Osteoblast (primary cell): Measurements from ENCODE around the gene MAPK9. TPM values are rescaled to one million over a fixed set of nuclear protein-coding genes. Genes with fewer than 3 reads are reported as not detected.

Experiments
- DNase-seq: peaks from one replicate; pipeline ENCODE4 v3.0.0; 2011; ENCODE audit warnings: low spot score, mixed read lengths; ENCODE audit not compliant: insufficient read length; ENCODE audit errors: missing footprints
- H2AFZ ChIP-seq: 2 replicates; pipeline ENCODE4 v1.6.0; 2011; ENCODE audit warnings: mild to moderate bottlenecking, low read length
- H3K27ac ChIP-seq: 2 replicates; pipeline ENCODE4 v1.5.1; 2011; ENCODE audit warnings: mild to moderate bottlenecking, low read depth, low read length, moderate library complexity
- H3K27me3 ChIP-seq: 2 replicates; pipeline ENCODE4 v1.6.0; 2012; ENCODE audit warnings: mild to moderate bottlenecking, control low read depth, inconsistent platforms, low read length, moderate library complexity; ENCODE audit not compliant: insufficient read depth
- H3K36me3 ChIP-seq: 2 replicates; pipeline ENCODE4 v1.5.1; 2011; ENCODE audit warnings: mild to moderate bottlenecking, low read length, control low read depth, moderate library complexity; ENCODE audit not compliant: insufficient read depth
- H3K4me1 ChIP-seq: 2 replicates; pipeline ENCODE4 v1.5.1; 2011; ENCODE audit warnings: mild to moderate bottlenecking, low read length, control low read depth, moderate library complexity; ENCODE audit not compliant: insufficient read depth
- H3K4me2 ChIP-seq: 2 replicates; pipeline ENCODE4 v1.6.0; 2011; ENCODE audit warnings: mild to moderate bottlenecking, low read length; ENCODE audit not compliant: insufficient read depth
- H3K4me3 ChIP-seq: fragments of 200-600 bp; sonication (generic); 3 replicates; pipeline ENCODE4 v1.5.1; 2012; ENCODE audit warnings: mild to moderate bottlenecking, low read length, inconsistent platforms; ENCODE audit not compliant: insufficient read depth
- H3K79me2 ChIP-seq: 2 replicates; pipeline ENCODE4 v1.6.0; 2012; ENCODE audit warnings: mild to moderate bottlenecking, low read length, control low read depth, inconsistent platforms; ENCODE audit not compliant: insufficient read depth
- H3K9me3 ChIP-seq: 2 replicates; pipeline ENCODE4 v1.5.1; 2011; ENCODE audit warnings: low read depth, low read length, control low read depth
- H4K20me1 ChIP-seq: 2 replicates; pipeline ENCODE4 v1.6.0; 2012; ENCODE audit warnings: mild to moderate bottlenecking, low read length, control low read depth; ENCODE audit not compliant: insufficient read depth
- total RNA-seq: library from RNA; depleted of rRNA; stranded (reverse); fragments of >200 nt; gene quantifications from 2 replicates; pipeline ENCODE4 v1.2.3, GENCODE V29; 2012
- TF ChIP-seq, protein P1 (sequence below): IDR thresholded peaks from 2 replicates; pipeline ENCODE4 v1.5.1; 2011; ENCODE audit warnings: mild to moderate bottlenecking, low read depth, low read length, moderate library complexity; ENCODE audit errors: extremely low read depth

The MAPK9 gene
- total RNA-seq, 1 donor: 31.8 TPM

GRCh38 chr5:180287868-180288267 lies 4.0 kb downstream of the MAPK9 start:
- DNase-seq: no peak
- no peaks in the 10 kb centered on the region for H3K36me3 ChIP-seq
- no peak overlapping the region for H3K4me3 ChIP-seq
- peaks cover 71% of the 10 kb centered on the region for H3K79me2 ChIP-seq
- peaks cover 13% of the 10 kb centered on the region for H3K4me1 ChIP-seq
- H3K4me2 ChIP-seq: no peak overlapping the region
- H3K9me3 ChIP-seq: no peaks in the 10 kb centered on the region
- H3K27me3 ChIP-seq: no peaks in the 10 kb centered on the region
- no peak overlapping the region for H3K27ac ChIP-seq
- TF ChIP-seq, protein P1, sequence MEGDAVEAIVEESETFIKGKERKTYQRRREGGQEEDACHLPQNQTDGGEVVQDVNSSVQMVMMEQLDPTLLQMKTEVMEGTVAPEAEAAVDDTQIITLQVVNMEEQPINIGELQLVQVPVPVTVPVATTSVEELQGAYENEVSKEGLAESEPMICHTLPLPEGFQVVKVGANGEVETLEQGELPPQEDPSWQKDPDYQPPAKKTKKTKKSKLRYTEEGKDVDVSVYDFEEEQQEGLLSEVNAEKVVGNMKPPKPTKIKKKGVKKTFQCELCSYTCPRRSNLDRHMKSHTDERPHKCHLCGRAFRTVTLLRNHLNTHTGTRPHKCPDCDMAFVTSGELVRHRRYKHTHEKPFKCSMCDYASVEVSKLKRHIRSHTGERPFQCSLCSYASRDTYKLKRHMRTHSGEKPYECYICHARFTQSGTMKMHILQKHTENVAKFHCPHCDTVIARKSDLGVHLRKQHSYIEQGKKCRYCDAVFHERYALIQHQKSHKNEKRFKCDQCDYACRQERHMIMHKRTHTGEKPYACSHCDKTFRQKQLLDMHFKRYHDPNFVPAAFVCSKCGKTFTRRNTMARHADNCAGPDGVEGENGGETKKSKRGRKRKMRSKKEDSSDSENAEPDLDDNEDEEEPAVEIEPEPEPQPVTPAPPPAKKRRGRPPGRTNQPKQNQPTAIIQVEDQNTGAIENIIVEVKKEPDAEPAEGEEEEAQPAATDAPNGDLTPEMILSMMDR: no peak
- peaks cover 27% of the 10 kb centered on the region for H4K20me1 ChIP-seq
- H2AFZ ChIP-seq: no peak overlapping the region

GRCh38 chr5:180287404-180287803 lies 4.5 kb downstream of the MAPK9 start:
- Histone ChIP-seq H3K27ac (no peak overlapping the region), H4K20me1 (peaks cover 32% of the 10 kb centered on the region), H3K4me1 (peaks cover 12% of the 10 kb centered on the region), H3K36me3 (no peaks in the 10 kb centered on the region), H3K27me3 (no peaks in the 10 kb centered on the region), H3K4me2 (no peak overlapping the region), H3K9me3 (no peaks in the 10 kb centered on the region), H2AFZ (no peak overlapping the region), H3K79me2 (peaks cover 76% of the 10 kb centered on the region), H3K4me3 (no peak overlapping the region)
- TF ChIP-seq, protein P1: no peak
- DNase-seq: no peak

- Histone ChIP-seq H3K9me3 (no peaks in the 10 kb centered on the region), H3K4me2 (no peak overlapping the region), H3K4me1 (peaks cover 3% of the 10 kb centered on the region), H2AFZ (no peak overlapping the region), H3K36me3 (peaks cover 19% of the 10 kb centered on the region), H3K27me3 (no peaks in the 10 kb centered on the region), H3K79me2 (peaks cover 72% of the 10 kb centered on the region), H3K27ac (no peak overlapping the region), H3K4me3 (no peak overlapping the region), H4K20me1 (peaks cover 22% of the 10 kb centered on the region)
- no peak for DNase-seq
- TF ChIP-seq, protein P1: no peak
These were observed 7.7 kb downstream of the MAPK9 start for GRCh38 chr5:180284149-180284548.

DNA sequence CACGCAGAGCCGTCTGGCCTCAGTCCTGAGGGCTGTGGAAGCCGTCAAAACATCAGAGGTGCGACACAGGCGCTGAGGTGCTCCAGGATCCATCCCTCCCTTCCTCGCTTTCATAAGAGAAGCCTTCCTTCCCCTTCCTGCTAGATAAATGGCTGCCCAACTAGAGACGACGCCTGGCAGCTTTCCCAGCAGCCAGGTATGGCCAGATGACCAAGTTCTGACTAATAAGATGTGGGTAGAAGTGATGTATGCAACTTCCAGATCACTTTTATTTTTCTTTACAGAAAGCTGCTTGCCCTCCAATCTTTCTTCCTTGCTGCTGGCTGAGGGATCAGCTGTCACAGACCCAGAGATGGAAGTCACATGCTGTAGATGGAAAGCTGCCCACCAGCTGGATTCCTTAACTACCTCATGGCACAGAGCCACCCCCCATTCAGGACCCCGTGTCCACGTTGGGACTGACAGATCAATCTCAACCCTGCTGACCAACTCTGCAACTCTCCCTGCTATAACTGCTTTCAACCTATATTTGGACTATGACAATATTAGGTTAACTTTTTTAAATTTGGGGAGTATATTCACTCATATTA lies 8.8 kb downstream of the MAPK9 start:
- peaks cover 61% of the 10 kb centered on the region for H3K79me2 ChIP-seq
- H3K36me3 ChIP-seq: peaks cover 20% of the 10 kb centered on the region

More for the DNA sequence above, 8.8 kb downstream of the MAPK9 start:
- Histone ChIP-seq H3K4me1 (peaks cover 3% of the 10 kb centered on the region), H3K27ac (no peak overlapping the region), H3K4me2 (no peak overlapping the region), H4K20me1 (peaks cover 16% of the 10 kb centered on the region), H3K9me3 (no peaks in the 10 kb centered on the region), H3K4me3 (no peak overlapping the region), H3K27me3 (no peaks in the 10 kb centered on the region), H2AFZ (no peak overlapping the region)
- no peak for DNase-seq
- TF ChIP-seq, protein P1: no peak
